Ishikawa (cell line): Measurements from ENCODE around the gene CNN2.

Experiments used
- CEBPB ChIP-seq: IDR thresholded peaks from 2 replicates; pipeline ENCODE4 v1.6.1; 2012
- CREB1 ChIP-seq: IDR thresholded peaks from 2 replicates; pipeline ENCODE4 v1.6.1; 2012; ENCODE audit warnings: low read depth
- EGR1 ChIP-seq: IDR thresholded peaks from 2 replicates; pipeline ENCODE4 v1.6.1; 2012
- EP300 ChIP-seq: IDR thresholded peaks from 2 replicates; pipeline ENCODE4 v1.6.1; 2012; ENCODE audit warnings: borderline replicate concordance
- FOXM1 ChIP-seq: IDR thresholded peaks from 2 replicates; pipeline ENCODE4 v1.6.1; 2012; ENCODE audit warnings: low read depth, borderline replicate concordance
- NFIC ChIP-seq: IDR thresholded peaks from 2 replicates; pipeline ENCODE4 v1.6.1; 2012
- RAD21 ChIP-seq: IDR thresholded peaks from 2 replicates; pipeline ENCODE4 v1.6.1; 2012; ENCODE audit warnings: low read depth
- TAF1 ChIP-seq: IDR thresholded peaks from 2 replicates; pipeline ENCODE4 v1.6.1; 2012; ENCODE audit warnings: low read depth, mild to moderate bottlenecking
- TCF12 ChIP-seq: IDR thresholded peaks from 2 replicates; pipeline ENCODE4 v1.6.1; 2012; ENCODE audit warnings: low read depth
- TEAD4 ChIP-seq: IDR thresholded peaks from 2 replicates; pipeline ENCODE4 v1.6.1; 2012
- YY1 ChIP-seq: IDR thresholded peaks from 2 replicates; pipeline ENCODE4 v1.6.1; 2012; ENCODE audit warnings: low read depth
- ZBTB7A ChIP-seq: IDR thresholded peaks from 2 replicates; pipeline ENCODE4 v1.6.1; 2012; ENCODE audit warnings: low read depth
- TF ChIP-seq, protein P1 (sequence below): IDR thresholded peaks from 2 replicates; pipeline ENCODE4 v1.6.1; 2012
- TF ChIP-seq, protein P2 (sequence below): IDR thresholded peaks from 2 replicates; pipeline ENCODE4 v1.6.1; 2012
- TF ChIP-seq, protein P3 (sequence below): IDR thresholded peaks from 2 replicates; pipeline ENCODE4 v1.6.1; 2012; ENCODE audit warnings: low read depth, mild to moderate bottlenecking

Gene CNN2

DNA sequence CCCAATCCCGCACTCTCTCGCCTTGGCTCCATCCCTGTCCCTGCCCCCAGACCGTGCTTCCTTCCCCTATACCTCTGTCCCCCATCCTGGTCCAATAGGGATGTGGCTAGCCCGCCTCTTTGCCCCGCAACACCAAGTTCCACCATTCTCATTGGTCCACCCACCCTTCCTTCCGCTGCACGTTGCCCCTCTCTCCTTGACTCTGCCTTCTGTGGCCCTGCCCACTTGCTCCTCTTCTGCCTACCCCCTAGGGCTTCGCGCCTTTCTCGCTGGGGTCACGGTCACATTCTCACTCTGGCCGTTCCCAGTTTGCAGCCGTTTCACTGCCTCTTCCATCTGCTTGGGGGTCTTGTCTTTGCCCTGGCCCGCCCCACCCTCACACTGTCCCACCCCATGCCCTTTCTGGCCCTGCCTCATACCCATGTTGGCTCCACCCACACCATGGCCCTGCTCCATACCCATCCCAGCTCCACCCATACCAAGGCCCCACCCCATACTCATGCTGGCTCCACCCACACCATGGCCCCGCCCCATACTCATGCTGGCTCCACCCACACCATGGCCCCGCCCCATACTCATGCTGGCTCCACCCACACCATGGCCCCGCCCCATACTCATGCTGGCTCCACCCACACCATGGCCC lies 36.1 kb downstream of the CNN2 start:
- TF ChIP-seq, protein P1, sequence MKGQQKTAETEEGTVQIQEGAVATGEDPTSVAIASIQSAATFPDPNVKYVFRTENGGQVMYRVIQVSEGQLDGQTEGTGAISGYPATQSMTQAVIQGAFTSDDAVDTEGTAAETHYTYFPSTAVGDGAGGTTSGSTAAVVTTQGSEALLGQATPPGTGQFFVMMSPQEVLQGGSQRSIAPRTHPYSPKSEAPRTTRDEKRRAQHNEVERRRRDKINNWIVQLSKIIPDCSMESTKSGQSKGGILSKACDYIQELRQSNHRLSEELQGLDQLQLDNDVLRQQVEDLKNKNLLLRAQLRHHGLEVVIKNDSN: no peak
- TF ChIP-seq ZBTB7A (no peak), CEBPB (no peak), EP300 (no peak)

DNA sequence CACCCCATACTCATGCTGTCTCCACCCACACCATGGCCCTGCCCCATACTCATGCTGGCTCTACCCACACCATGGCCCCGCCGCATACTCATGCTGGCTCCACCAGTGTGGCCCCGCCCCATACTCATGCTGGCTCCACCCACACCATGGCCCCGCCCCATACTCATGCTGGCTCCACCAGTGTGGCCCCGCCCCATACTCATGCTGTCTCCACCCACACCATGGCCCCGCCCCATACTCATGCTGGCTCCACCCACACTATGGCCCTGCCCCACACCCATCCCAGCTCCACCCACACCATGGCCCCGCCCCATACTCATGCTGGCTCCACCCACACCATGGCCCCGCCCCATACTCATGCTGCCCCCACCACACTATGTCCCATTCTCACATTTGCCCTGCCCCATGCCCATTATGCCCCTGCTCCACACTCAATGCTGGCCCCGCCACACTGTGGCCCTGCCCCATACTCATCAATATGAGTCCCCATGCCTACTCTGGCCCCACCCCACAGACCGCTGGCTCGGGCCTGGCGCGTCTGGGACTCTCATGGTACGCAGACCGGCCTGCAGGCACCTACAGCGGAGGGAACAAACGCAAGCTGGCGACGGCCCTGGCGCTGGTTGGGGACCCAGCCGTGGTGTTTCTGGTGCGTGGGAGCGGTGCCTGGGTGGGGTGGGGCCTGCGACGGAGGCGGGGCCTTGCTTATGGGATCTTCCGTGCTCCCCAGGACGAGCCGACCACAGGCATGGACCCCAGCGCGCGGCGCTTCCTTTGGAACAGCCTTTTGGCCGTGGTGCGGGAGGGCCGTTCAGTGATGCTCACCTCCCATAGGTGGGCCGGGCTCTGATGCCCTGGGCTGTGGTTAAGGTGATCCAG lies 36.9 kb downstream of the CNN2 start:
- no peak for TF ChIP-seq TAF1
- TF ChIP-seq, protein P1: no peak
- no peak for TF ChIP-seq CEBPB
- TF ChIP-seq NFIC: no peak
- TF ChIP-seq YY1: no peak
- TF ChIP-seq ZBTB7A: no peak
- TF ChIP-seq, protein P2, sequence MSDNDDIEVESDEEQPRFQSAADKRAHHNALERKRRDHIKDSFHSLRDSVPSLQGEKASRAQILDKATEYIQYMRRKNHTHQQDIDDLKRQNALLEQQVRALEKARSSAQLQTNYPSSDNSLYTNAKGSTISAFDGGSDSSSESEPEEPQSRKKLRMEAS: no peak

DNA sequence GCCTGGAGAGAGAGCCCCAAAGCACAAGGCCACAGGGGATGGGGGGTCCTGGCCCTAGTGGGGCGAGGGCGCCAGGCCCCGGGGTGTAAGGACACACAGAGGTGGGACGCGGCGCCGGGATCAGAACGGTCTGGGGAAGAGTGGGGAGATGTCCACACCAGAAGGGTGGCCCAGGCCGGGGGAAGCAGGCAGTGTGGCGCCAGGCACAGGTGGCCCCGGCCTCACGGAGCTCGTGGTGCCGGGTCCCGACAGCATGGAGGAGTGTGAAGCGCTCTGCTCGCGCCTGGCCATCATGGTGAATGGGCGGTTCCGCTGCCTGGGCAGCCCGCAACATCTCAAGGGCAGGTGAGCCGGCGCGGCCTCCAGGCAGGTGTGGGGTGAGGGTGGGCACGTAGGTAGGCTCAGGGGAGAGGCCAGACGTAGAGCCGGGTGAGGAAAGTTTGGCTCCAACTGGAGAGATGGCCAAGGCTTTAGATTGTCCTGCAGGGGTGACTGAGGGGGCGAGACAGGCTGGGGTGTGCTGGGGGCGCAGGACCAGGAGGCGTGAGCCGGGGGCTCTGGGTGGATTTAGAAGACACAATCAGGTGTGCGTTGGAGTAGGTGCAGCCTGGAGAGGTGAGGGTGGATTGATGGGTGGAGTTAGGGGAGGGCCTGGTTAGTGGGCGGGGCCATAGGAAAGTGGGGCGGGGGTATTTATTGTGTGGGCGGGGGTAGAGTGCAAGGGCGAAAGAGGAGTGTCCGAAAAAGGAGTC lies 37.7 kb downstream of the CNN2 start:
- peak; percentile 12; the same call in 1 of the 2 replicates for TF ChIP-seq EGR1
- TF ChIP-seq, protein P2: no peak

DNA sequence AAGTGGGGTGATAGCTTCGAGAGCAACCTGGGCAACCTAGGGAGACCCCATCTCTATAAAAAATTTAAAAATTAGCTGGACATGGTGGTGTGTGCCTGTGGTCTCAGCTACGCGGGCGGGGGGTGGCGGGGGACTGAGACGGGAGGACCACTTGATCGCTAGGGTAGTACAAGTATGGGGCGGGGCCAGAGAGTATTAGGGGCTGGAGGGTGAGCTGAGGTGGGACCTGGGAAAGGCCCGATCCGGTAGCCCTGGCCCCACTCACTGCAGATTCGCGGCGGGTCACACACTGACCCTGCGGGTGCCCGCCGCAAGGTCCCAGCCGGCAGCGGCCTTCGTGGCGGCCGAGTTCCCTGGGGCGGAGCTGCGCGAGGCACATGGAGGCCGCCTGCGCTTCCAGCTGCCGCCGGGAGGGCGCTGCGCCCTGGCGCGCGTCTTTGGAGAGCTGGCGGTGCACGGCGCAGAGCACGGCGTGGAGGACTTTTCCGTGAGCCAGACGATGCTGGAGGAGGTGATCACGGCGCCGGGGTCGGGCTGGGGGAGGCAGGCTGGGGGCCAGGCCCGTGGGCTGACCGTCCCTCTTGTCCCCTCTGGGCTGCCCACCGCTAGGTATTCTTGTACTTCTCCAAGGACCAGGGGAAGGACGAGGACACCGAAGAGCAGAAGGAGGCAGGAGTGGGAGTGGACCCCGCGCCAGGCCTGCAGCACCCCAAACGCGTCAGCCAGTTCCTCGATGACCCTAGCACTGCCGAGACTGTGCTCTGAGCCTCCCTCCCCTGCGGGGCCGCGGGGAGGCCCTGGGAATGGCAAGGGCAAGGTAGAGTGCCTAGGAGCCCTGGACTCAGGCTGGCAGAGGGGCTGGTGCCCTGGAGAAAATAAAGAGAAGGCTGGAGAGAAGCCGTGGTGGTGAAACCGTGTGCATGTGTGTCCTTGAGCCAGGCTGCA lies 38.5 kb downstream of the CNN2 start:
- TF ChIP-seq, protein P1: peak; percentile 41; the same call in 1 of the 2 replicates
- TF ChIP-seq, protein P2: peak; percentile 98
- TF ChIP-seq, protein P3, sequence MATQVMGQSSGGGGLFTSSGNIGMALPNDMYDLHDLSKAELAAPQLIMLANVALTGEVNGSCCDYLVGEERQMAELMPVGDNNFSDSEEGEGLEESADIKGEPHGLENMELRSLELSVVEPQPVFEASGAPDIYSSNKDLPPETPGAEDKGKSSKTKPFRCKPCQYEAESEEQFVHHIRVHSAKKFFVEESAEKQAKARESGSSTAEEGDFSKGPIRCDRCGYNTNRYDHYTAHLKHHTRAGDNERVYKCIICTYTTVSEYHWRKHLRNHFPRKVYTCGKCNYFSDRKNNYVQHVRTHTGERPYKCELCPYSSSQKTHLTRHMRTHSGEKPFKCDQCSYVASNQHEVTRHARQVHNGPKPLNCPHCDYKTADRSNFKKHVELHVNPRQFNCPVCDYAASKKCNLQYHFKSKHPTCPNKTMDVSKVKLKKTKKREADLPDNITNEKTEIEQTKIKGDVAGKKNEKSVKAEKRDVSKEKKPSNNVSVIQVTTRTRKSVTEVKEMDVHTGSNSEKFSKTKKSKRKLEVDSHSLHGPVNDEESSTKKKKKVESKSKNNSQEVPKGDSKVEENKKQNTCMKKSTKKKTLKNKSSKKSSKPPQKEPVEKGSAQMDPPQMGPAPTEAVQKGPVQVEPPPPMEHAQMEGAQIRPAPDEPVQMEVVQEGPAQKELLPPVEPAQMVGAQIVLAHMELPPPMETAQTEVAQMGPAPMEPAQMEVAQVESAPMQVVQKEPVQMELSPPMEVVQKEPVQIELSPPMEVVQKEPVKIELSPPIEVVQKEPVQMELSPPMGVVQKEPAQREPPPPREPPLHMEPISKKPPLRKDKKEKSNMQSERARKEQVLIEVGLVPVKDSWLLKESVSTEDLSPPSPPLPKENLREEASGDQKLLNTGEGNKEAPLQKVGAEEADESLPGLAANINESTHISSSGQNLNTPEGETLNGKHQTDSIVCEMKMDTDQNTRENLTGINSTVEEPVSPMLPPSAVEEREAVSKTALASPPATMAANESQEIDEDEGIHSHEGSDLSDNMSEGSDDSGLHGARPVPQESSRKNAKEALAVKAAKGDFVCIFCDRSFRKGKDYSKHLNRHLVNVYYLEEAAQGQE: no peak
- TF ChIP-seq NFIC (no peak), TEAD4 (peak; percentile 18; the same call in 1 of the 2 replicates), TAF1 (no peak), ZBTB7A (peak; percentile 61; the same call in 1 of the 2 replicates), RAD21 (peak; percentile 53; the same call in 1 of the 2 replicates), YY1 (peak; percentile 48; the same call in 1 of the 2 replicates), TCF12 (peak; percentile 47; the same call in 1 of the 2 replicates)

DNA sequence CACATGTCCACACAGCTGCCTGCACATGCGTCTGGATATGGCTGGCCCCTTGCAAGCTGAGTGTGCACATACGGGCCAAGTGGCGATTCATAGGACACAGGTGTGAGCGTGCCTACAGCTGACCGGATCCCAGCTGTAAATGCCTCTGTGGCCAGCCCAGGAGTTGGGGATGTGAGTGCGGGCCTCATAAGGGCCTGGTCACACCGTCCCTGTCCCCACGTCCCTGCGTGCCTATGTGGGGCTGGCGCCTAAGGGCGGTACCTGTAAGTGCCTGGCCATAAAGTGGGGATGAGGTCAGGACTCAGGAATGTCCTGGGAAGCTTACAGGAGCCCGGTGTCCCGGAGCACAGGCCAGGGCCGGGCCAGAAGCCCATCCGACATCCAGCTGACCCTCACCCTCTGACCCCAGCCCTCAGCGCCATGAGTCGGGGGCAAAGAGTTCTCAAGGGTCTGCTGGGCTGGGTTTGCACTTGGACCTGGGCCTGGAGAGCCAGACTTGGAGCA lies 39.2 kb downstream of the CNN2 start:
- no peak for TF ChIP-seq NFIC
- peak; percentile 18 for TF ChIP-seq ZBTB7A
- TF ChIP-seq CEBPB: no peak
- no peak for TF ChIP-seq TAF1
- TF ChIP-seq EGR1: no peak
- peak; percentile 57; the same call in 1 of the 2 replicates for TF ChIP-seq TCF12
- TF ChIP-seq YY1: no peak
- TF ChIP-seq FOXM1: no peak
- TF ChIP-seq, protein P1: no peak
- peak; percentile 88 for TF ChIP-seq TEAD4
- 0 out of 2 replicates have a peak, but pooled peaks have one; percentile 16 for TF ChIP-seq EP300
- TF ChIP-seq, protein P2: 0 out of 2 replicates have a peak, but pooled peaks have one; percentile 34
- TF ChIP-seq CREB1: no peak
- TF ChIP-seq, protein P3: no peak
- TF ChIP-seq RAD21: no peak
